GOT3 (cell line): ENCODE results near the gene SLC23A2.
"Not testable (repeated sequence)": the region's sequence is repeated elsewhere in the genome, so short reads cannot be mapped to it uniquely, and the experiment has no call there.

Experiments
- DNase-seq: peaks from one replicate; lab custom pipeline; 2025; ENCODE audit warnings: mixed read lengths; lab: John Stamatoyannopoulos, UW

Gene SLC23A2

GRCh38 chr20:5008759-5009158, 7.4 kb upstream of the SLC23A2 start:
- no peak for DNase-seq

- DNase-seq: no peak
These were observed 4.0 kb upstream of the SLC23A2 start for GRCh38 chr20:5005326-5005725.

DNA sequence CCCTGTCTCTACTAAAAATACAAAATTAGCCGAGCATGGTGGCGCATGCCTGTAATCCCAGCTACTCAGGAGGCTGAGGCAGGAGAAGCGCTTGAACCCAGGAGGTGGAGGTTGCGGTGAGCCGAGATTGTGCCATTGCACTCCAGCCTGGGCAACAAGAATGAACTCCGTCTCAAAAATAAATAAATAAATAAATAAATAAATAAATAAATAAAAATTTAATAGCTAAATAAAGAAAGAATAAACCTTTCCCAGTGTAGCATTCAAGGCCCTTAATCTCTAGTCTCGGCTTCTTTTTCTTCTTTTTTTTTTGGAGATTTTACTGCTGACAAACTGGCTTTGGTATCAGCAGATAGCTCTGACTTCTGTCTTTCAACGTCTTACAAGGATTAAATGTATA, 3.5 kb upstream of the SLC23A2 start:
- DNase-seq: not testable (repeated sequence)

DNA sequence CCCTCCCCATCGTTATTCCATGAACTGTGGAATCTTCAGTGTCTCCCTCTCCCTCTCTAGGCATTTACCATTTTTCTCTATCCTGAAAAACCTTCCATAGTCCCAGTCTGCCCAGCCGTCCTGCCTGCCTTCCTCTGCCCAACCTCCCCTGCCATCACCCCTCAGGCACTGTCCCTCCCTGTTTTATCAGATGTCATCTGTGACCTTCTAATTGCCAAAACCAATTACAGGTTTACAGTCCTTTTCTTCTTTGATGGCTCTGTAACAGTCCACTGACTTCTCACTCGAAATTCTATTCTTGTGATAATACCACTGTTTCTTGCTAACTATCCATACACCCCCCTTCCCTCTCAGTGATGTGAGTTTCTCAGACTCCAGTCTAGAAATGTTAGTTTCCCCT, 2.3 kb upstream of the SLC23A2 start:
- DNase-seq: no peak

DNA sequence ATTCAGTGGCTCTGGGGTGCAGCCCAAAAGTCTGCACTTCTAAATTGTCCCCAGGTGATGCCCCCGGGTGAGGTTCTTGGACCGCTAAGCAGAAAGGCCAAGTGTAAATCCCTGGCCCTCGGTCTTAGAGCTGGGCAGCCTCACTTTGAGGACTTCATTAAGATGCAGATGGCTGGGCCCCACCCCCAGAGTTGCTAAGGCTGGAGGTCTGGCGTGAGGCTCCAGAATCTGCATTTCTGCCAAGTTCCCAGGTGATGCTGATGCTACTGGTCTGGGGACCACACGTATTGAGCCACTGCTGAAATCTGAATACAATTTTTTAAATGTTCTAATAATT, 735 bp upstream of the SLC23A2 start:
- DNase-seq: no peak

- DNase-seq: no peak
These were observed 792 bp downstream of the SLC23A2 start for GRCh38 chr20:5000263-5001173.

GRCh38 chr20:4999788-5000187, 1.5 kb downstream of the SLC23A2 start:
- DNase-seq: no peak

GRCh38 chr20:4998160-4998651, 3.1 kb downstream of the SLC23A2 start:
- no peak for DNase-seq

DNA sequence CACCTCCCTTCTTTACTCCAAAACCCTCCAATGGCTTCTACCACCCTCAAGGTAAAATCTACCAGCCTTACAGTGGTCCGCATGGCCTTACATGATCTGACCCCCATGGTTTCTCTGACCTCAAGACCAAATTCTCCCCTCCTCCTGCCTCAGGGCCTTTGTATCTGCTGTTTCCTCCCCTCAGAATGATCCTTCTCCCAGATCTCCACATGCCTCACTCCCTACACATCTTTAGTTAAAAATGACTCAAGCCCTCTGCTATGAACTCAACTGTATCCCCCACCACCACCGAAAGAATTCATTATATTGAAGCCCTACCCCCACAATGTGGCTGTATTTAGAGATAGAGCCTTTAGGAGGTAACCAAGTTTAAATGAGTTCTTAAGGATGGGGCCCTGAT, 4.1 kb downstream of the SLC23A2 start:
- no peak for DNase-seq

- DNase-seq: no peak
These were observed 11.7 kb downstream of the SLC23A2 start for GRCh38 chr20:4989570-4989969.

DNA sequence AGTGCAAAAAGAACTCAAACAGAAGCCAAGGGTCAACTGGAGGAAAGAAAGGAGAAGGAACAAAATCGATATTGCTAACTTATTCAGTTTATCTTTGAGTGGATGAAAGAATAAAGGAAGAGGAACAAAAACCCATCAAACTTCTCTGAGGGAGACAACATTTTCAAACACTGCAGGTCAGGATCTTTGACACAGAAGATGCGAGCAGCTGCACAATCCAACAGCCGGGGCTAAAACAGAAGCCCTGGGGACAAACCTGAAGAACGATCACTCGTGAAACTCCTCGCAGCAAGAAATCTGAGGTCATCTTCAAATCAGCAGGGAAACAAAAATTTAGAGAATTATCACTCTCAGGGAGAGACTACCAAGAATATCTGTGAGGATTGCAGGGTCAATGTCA, 14.2 kb downstream of the SLC23A2 start:
- DNase-seq: no peak

GRCh38 chr20:4985658-4986057, 15.7 kb downstream of the SLC23A2 start:
- no peak for DNase-seq

DNA sequence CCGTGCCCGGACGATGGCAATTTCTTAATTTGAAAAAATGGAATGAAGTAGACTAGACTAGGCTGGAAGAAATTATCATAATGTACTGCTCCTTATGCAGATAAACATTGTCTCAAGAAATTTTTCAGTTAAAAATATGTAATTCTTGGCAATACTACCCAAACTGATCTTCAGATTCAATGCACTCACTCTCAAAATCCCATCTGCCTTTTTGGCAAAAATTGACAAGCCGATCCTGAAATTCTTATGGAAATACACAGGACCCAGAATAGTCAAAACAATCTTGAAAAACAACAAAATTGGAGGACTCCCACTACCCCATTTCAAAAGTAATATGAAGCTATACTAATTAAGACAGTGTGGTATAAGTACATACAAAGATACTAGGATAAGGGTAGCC, 19.0 kb downstream of the SLC23A2 start:
- no peak for DNase-seq

DNA sequence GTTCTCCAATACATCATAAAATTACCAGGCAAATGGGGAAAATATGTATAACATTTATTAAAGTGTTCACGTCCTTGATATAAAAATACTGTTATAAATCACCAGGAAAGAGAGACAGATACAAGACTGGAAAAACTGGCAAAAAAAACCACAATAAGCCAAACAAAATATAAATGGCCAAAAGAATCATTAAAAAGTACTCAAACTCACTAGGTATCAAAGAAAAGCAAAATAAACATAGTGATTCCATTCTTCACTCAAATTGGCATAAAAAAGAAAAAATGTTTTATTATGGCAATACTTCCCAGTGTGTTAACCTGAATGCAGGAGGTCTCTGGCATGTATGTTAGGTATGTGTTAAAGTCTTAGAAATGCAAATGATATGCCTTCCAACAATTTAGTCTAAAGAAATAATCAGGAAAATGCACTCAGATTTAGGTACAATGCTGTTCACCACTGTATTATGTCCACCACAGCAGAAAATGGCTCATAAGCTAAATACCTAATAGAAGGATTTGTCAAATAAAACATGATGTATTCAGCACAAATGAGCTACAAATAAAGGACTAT, 21.4 kb downstream of the SLC23A2 start:
- no peak for DNase-seq

DNA sequence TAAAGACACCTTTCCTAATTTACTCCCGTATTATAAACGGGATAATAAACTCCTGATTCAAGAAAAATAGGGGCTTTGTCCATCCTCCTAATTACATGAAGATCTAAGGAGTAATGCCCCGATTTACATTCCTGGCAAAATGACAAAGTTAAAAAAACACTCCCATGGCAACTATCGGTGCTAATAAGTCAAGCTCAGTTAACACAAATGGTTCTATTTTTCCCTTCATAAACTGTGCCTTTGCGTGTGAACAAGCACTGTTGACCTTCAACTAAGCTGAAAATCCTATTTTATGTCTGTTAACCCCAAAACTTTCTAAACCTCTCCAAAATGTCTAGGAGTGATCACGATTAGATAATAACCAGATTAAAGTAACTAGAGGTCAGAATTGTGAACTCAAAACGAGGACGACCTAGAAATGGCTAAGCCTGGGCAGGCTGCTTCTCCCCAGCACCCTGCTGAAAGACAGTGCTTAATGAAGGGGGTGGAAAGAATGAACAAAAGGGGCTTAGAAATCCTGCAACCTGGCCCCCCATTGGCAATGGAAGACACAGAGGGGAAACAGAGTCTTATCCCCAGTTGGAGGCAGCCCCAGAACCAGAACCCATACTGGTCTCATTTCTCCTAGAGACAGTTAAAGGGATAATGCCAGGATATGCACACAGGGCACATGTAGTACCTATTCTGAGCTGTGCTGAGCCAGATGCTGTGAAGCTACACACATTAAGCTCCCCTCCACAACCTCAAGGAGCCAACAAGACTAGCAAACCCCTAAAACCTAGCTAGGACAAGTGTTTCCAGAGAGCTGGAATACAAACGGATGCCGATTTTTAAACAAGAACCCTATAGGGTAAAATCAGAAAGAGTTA, 23.0 kb downstream of the SLC23A2 start:
- DNase-seq: no peak

GRCh38 chr20:4976014-4976413, 25.3 kb downstream of the SLC23A2 start:
- not testable (repeated sequence) for DNase-seq

- DNase-seq: no peak
These were observed 27.8 kb downstream of the SLC23A2 start for GRCh38 chr20:4973330-4974097.

- no peak for DNase-seq
These were observed 28.6 kb downstream of the SLC23A2 start for GRCh38 chr20:4972506-4973251.

DNA sequence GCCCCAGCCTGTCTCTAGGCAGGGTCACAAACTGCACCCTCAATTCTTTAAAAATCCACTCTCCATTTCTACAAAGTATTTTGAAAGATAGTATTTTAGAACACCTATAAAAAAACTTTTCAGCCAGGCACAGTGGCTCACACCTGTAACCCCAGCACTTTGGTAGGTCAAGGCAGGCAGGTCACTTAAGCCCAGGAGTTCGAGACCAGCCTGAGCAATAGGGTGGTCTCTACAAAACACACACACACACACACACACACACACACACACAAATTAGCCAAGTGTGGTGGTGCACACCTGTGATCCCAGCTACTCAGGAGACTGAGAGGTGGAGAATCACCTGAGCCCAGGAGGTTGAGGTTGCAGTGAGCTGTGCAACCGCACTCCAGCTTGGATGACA, 30.2 kb downstream of the SLC23A2 start:
- no peak for DNase-seq

- no peak for DNase-seq
These were observed 33.4 kb downstream of the SLC23A2 start for GRCh38 chr20:4967752-4968477.
